Upper lobe of left lung (tissue), 6 donors: ENCODE results near the gene RPE. TPM values are rescaled to one million over a fixed set of nuclear protein-coding genes. Genes with fewer than 3 reads are reported as not detected.

ENCODE experiments used
- ATAC-seq, 2 donors: fragments of 200-7000 bp; cut with Tn5 transposase; one replicate each; pipeline ENCODE4 v1.9.1; 2022; ENCODE audit warnings: mild to moderate bottlenecking in 2 of 2, moderate library complexity in 2 of 2; ENCODE audit not compliant: low FRiP score in 2 of 2
- DNase-seq, 2 donors: peaks; one replicate each; pipeline ENCODE4 v3.0.0-alpha.2; 2019 to 2020
- H3K27ac ChIP-seq, 4 donors: fragments of 200-600 bp; sonication (generic); one replicate each; pipeline ENCODE4 v1.5.1; 2016 to 2019
- H3K27me3 ChIP-seq, 4 donors: fragments of 200-600 bp; sonication (generic); one replicate each; pipeline ENCODE4 v1.5.1; 2017 to 2019
- H3K36me3 ChIP-seq, 4 donors: fragments of 200-600 bp; sonication (generic); one replicate each; pipeline ENCODE4 v1.5.1; 2016 to 2019
- H3K4me1 ChIP-seq, 4 donors: fragments of 200-600 bp; sonication (generic); one replicate each; pipeline ENCODE4 v1.5.1; 2018 to 2019
- H3K4me3 ChIP-seq, 4 donors: fragments of 200-600 bp; sonication (generic); one replicate each; pipeline ENCODE4 v1.5.1; 2017 to 2019; ENCODE audit warnings: mild to moderate bottlenecking in 2 of 4, moderate library complexity in 1 of 4
- H3K9me3 ChIP-seq, 4 donors: fragments of 200-600 bp; sonication (generic); one replicate each; pipeline ENCODE4 v1.5.1; 2018 to 2019
- CTCF ChIP-seq, 6 experiments: fragments of 450-650 bp in 4 of 6; fragments of 200-600 bp in 2 of 6; sonication (generic) in 2 of 6; IDR thresholded peaks; one replicate each; pipeline ENCODE4 v1.5.1; 2016 to 2019; ENCODE audit warnings: antibody characterized with exemption in 6 of 6
- EP300 ChIP-seq, 4 donors: sonication (generic); formaldehyde crosslinking; IDR thresholded peaks; one replicate each; pipeline ENCODE4 v1.5.1; 2017; ENCODE audit warnings: antibody characterized with exemption in 4 of 4, control low read depth in 2 of 4
- POLR2A ChIP-seq, 4 donors: fragments of 450-650 bp; IDR thresholded peaks; one replicate each; pipeline ENCODE4 v1.5.1; 2016 to 2017; ENCODE audit warnings: antibody characterized with exemption in 4 of 4, mild to moderate bottlenecking in 2 of 4
- POLR2AphosphoS5 ChIP-seq, 2 donors: sonication (generic); formaldehyde crosslinking; IDR thresholded peaks; one replicate each; pipeline ENCODE4 v1.5.1; 2017; ENCODE audit warnings: antibody characterized with exemption in 2 of 2
- WGBS, 2 donors: methylation state at CpG; one replicate each; pipeline ENCODE4 v1.1.5; 2017 to 2018; 5-methylcytosine and 5-hydroxymethylcytosine counted together
- total RNA-seq, 6 donors: library from RNA; depleted of rRNA in 4 of 6; stranded (reverse); fragments of >200 nt in 4 of 6; gene quantifications; one replicate each; pipeline versions ENCODE4 v1.1.0 to v1.2.1, GENCODE V29; 2016 to 2021
- donor health status: DM: no; HTN: no; CAD: no; lungs with moderate emphysema.
- donor health status: DM: no; HTN: yes; CAD: no; lungs with severe emphysema.

The RPE gene
- total RNA-seq, 6 donors from 2014 or later, result 15.7 to 46.0 (median 34.2) TPM

GRCh38 chr2:209973328-209973727, 29.1 kb upstream of the RPE start:
- WGBS, 2 donors, result 0 to 4% methylated on average over 1 of the region's 1 CpG
- Histone ChIP-seq H3K27ac (no peak overlapping the region), H3K4me1 (no peaks in the 10 kb centered on the region), H3K27me3 (no peaks in the 10 kb centered on the region), H3K4me3 (no peak overlapping the region), H3K36me3 (no peaks in the 10 kb centered on the region), H3K9me3 (no peaks in the 10 kb centered on the region)
- DNase-seq (no peak), ATAC-seq (no peak)
- TF ChIP-seq POLR2A (IDR thresholded peaks at IDR 0.05) (no peak), CTCF (IDR thresholded peaks at IDR 0.05) (no peak), EP300 (IDR thresholded peaks at IDR 0.05) (no peak), POLR2AphosphoS5 (IDR thresholded peaks at IDR 0.05) (no peak)

- ATAC-seq, result no peak
- WGBS, 2 donors, result 48 to 61% methylated on average over 1 of the region's 1 CpG
- Histone ChIP-seq H3K36me3 (no peaks in the 10 kb centered on the region), H3K4me3 (no peak overlapping the region), H3K9me3 (no peaks in the 10 kb centered on the region), H3K27me3 (no peaks in the 10 kb centered on the region), H3K4me1 (no peaks in the 10 kb centered on the region), H3K27ac (no peak overlapping the region)
- TF ChIP-seq POLR2A (IDR thresholded peaks at IDR 0.05) (no peak), POLR2AphosphoS5 (IDR thresholded peaks at IDR 0.05) (no peak), EP300 (IDR thresholded peaks at IDR 0.05) (no peak), CTCF (IDR thresholded peaks at IDR 0.05) (no peak)
- DNase-seq, result no peak
These were observed 27.9 kb upstream of the RPE start for GRCh38 chr2:209974576-209974975.

DNA sequence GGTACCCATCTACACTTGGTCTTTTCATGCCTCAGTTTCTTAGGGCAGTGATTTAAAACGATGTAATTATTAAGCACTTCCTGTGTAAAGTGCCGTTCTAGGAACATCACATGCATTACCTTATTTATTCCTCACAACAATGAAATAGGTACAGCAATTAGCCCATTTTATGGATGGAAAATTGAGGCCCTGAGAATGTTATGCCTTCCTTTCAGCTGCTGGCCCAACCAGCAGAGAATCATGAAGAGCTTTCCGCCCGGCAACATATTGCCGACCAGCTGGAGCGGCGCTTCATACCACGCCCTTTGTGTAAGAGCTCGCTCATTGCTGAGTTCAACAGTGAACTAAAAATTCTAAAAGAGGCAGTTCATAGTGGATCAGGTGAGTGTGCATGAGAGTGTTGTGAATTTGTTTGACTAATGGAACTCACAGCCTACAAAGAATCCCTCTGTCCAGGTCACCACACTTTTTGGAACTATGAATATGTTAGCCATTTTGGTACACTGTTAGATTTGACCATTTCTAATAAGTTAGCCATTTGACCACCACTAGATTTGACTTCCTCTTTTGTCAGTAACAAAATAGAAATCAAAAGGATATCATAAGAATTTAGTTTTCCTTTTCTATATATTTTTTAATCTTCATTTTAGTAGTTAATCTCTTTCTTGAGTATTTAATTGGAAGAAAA, 25.6 kb upstream of the RPE start:
- Histone ChIP-seq H3K4me1 (no peaks in the 10 kb centered on the region), H3K9me3 (no peaks in the 10 kb centered on the region), H3K36me3 (no peaks in the 10 kb centered on the region), H3K4me3 (no peak overlapping the region), H3K27ac (no peak overlapping the region), H3K27me3 (no peaks in the 10 kb centered on the region)
- DNase-seq, result no peak
- 85 to 87% methylated on average over 9 of the region's 9 CpGs for WGBS, 2 donors
- TF ChIP-seq EP300 (IDR thresholded peaks at IDR 0.05) (no peak), POLR2A (IDR thresholded peaks at IDR 0.05) (no peak), POLR2AphosphoS5 (IDR thresholded peaks at IDR 0.05) (no peak), CTCF (IDR thresholded peaks at IDR 0.05) (no peak)
- ATAC-seq, result no peak

- no peak overlapping the region for H3K4me3 ChIP-seq
- no peaks in the 10 kb centered on the region for H3K36me3 ChIP-seq
- no peaks in the 10 kb centered on the region for H3K27me3 ChIP-seq
- H3K4me1 ChIP-seq, result no peaks in the 10 kb centered on the region
- no peaks in the 10 kb centered on the region for H3K9me3 ChIP-seq
- ATAC-seq (peak in 1 of 2 donors; percentile 65), DNase-seq (no peak)
- WGBS, 2 donors, result 95 to 96% methylated on average over 2 of the region's 2 CpGs
- no peak for TF ChIP-seq POLR2AphosphoS5 (IDR thresholded peaks at IDR 0.05)
- peak; percentile 26 to 61 (median 48) for TF ChIP-seq CTCF (IDR thresholded peaks at IDR 0.05)
- TF ChIP-seq POLR2A (IDR thresholded peaks at IDR 0.05), result no peak
- TF ChIP-seq EP300 (IDR thresholded peaks at IDR 0.05), result no peak
- no peak overlapping the region for H3K27ac ChIP-seq
These were observed 24.8 kb upstream of the RPE start for GRCh38 chr2:209977386-209978239.
